Spleen (tissue), 11 donors: ENCODE measurements around the gene DUSP10. TPM values are rescaled to one million over a fixed set of nuclear protein-coding genes. Genes with fewer than 3 reads are reported as not detected.
A peak's percentile ranks its signal among the peaks of the same experiment; 100 is the strongest.

ENCODE experiments used
- DNase-seq: peaks from one replicate; pipeline ENCODE4 v3.0.0-alpha.2; 2020
- H3K27ac ChIP-seq, 8 donors: fragments of 200-600 bp; sonication (generic) in 7 of 8; 1 replicate in 4 of 8; 2 replicates in 4 of 8; pipeline versions ENCODE4 v1.5.0 to v1.8.0; 2016 to 2021; ENCODE audit warnings: inconsistent platforms in 4 of 8, mild to moderate bottlenecking in 4 of 8, moderate library complexity in 1 of 8
- H3K27me3 ChIP-seq, 7 donors: fragments of 200-600 bp; sonication (generic) in 6 of 7; replicated peaks in 1 of 7; 1 replicate in 4 of 7; 2 replicates in 3 of 7; pipeline versions ENCODE4 v1.5.0 to v1.8.0; 2016 to 2021; ENCODE audit warnings: inconsistent platforms in 3 of 7, mild to moderate bottlenecking in 1 of 7
- H3K36me3 ChIP-seq, 6 donors: fragments of 200-600 bp; sonication (generic) in 5 of 6; 1 replicate in 4 of 6; 2 replicates in 2 of 6; pipeline versions ENCODE4 v1.5.0 to v1.8.0; 2016 to 2021; ENCODE audit warnings: inconsistent platforms in 2 of 6
- H3K4me1 ChIP-seq, 6 donors: fragments of 200-600 bp; sonication (generic) in 5 of 6; 1 replicate in 3 of 6; 2 replicates in 3 of 6; pipeline versions ENCODE4 v1.5.0 to v1.8.0; 2016 to 2021; ENCODE audit warnings: inconsistent platforms in 3 of 6
- H3K4me3 ChIP-seq, 8 donors: fragments of 200-600 bp; sonication (generic) in 7 of 8; 1 replicate in 4 of 8; 2 replicates in 4 of 8; pipeline versions ENCODE4 v1.5.0 to v1.8.0; 2016 to 2021; ENCODE audit warnings: inconsistent platforms in 4 of 8, mild to moderate bottlenecking in 4 of 8, moderate library complexity in 2 of 8
- H3K9me3 ChIP-seq, 8 donors: fragments of 200-600 bp; sonication (generic) in 7 of 8; 1 replicate in 4 of 8; 2 replicates in 4 of 8; pipeline versions ENCODE4 v1.5.0 to v1.8.0; 2016 to 2021; ENCODE audit warnings: inconsistent platforms in 4 of 8
- CTCF ChIP-seq, 11 experiments: fragments of 200-600 bp in 7 of 11; fragments of 450-650 bp in 4 of 11; sonication (generic) in 4 of 11; IDR thresholded peaks in 8 of 11; conservative IDR thresholded peaks in 3 of 11; 1 replicate in 7 of 11; 2 replicates in 4 of 11; pipeline versions ENCODE4 v1.4.0 to v1.8.0; 2016 to 2021; ENCODE audit warnings: antibody characterized with exemption in 11 of 11, inconsistent platforms in 4 of 11, mild to moderate bottlenecking in 1 of 11
- POLR2A ChIP-seq, 3 donors: fragments of 450-650 bp; IDR thresholded peaks; one replicate each; pipeline ENCODE4 v1.5.1; 2017; ENCODE audit warnings: antibody characterized with exemption in 3 of 3, mild to moderate bottlenecking in 1 of 3
- POLR2AphosphoS5 ChIP-seq, 3 donors: sonication (generic); formaldehyde crosslinking; IDR thresholded peaks; one replicate each; pipeline ENCODE4 v1.5.1; 2017; ENCODE audit warnings: antibody characterized with exemption in 3 of 3
- WGBS, 5 donors: extraction: QIAGEN DNeasy Blood & Tissue Kit in 3 of 5; methylation state at CpG; one replicate each; pipeline versions ENCODE4 v1.1.5 to v1.1.7; 2013 to 2018; 5-methylcytosine and 5-hydroxymethylcytosine counted together
- intact Hi-C: fragments of 100-400 bp; cut with DNase I; formaldehyde crosslinking; loops from one replicate; pipeline ENCODE4 v1.15.0; 2023; ENCODE audit warnings: low total_unique reads
- polyA plus RNA-seq, 3 donors: library from polyadenylated mRNA; stranded (reverse); fragments of 200-250 nt; gene quantifications; one replicate each; pipeline ENCODE4 v1.2.1, GENCODE V29; 2013
- total RNA-seq, 7 donors: library from RNA; depleted of rRNA in 3 of 7; stranded (reverse); fragments of >200 nt in 3 of 7; fragmentation: NEBNext Ultra II Directional in 4 of 7; extraction: Animal tissue kit (Norgen Biotek cat#: 25700) in 4 of 7; gene quantifications; one replicate each; pipeline versions ENCODE4 v1.1.0 to v1.2.1, GENCODE V29; 2016 to 2021
- donor health status: healthy with polysubstance abuse.
- donor health status: DM: no; HTN: no; CAD: no; lungs with moderate emphysema.
- donor health status: DM: no; HTN: no; CAD: no.
- donor health status: Bipolar disorder and iron deficiency.
- donor health status: healthy.
- donor health status: DM: no; HTN: no; CAD: no.
- donor health status: DM: yes; HTN: yes; CAD: no.

The DUSP10 gene
- total and polyA plus RNA-seq, 10 donors, result 3.4 to 11.9 (median 7.4) TPM

- TF ChIP-seq CTCF (IDR thresholded peaks at IDR 0.05 in 8 of 11, conservative IDR thresholded peaks at IDR 0.05 in 3 of 11) (no peak), POLR2AphosphoS5 (IDR thresholded peaks at IDR 0.05) (no peak), POLR2A (IDR thresholded peaks at IDR 0.05) (no peak)
- Histone ChIP-seq H3K36me3 (no peaks in the 10 kb centered on the region), H3K27ac (no peak overlapping the region), H3K4me1 (peaks cover 0 to 12% (median 0%) of the 10 kb centered on the region in 6 donors), H3K9me3 (no peaks in the 10 kb centered on the region), H3K4me3 (no peak overlapping the region), H3K27me3 (no peaks in the 10 kb centered on the region)
- intact Hi-C loops, result no loop called here
- no peak for DNase-seq
- WGBS, 5 donors, result 3 to 18% (median 11%) methylated on average over 1 of the region's 1 CpG
These were observed 24.3 kb upstream of the DUSP10 start for GRCh38 chr1:221766210-221766609.

GRCh38 chr1:221765527-221765926, 23.6 kb upstream of the DUSP10 start:
- Histone ChIP-seq H3K4me3 (no peak overlapping the region), H3K27ac (no peak overlapping the region), H3K27me3 (no peaks in the 10 kb centered on the region), H3K9me3 (no peaks in the 10 kb centered on the region), H3K4me1 (peaks cover 0 to 14% (median 0%) of the 10 kb centered on the region in 6 donors), H3K36me3 (no peaks in the 10 kb centered on the region)
- TF ChIP-seq CTCF (IDR thresholded peaks at IDR 0.05 in 8 of 11, conservative IDR thresholded peaks at IDR 0.05 in 3 of 11), result no peak
- TF ChIP-seq POLR2A (IDR thresholded peaks at IDR 0.05), result no peak
- TF ChIP-seq POLR2AphosphoS5 (IDR thresholded peaks at IDR 0.05), result no peak
- 21 to 38% (median 25%) methylated on average over 2 of the region's 2 CpGs for WGBS, 5 donors
- DNase-seq, result no peak
- intact Hi-C loops, result no loop called here

GRCh38 chr1:221762121-221762520, 20.2 kb upstream of the DUSP10 start:
- intact Hi-C loops, result no loop called here
- TF ChIP-seq POLR2AphosphoS5 (IDR thresholded peaks at IDR 0.05), result no peak
- no peak for TF ChIP-seq POLR2A (IDR thresholded peaks at IDR 0.05)
- TF ChIP-seq CTCF (IDR thresholded peaks at IDR 0.05 in 8 of 11, conservative IDR thresholded peaks at IDR 0.05 in 3 of 11), result no peak
- no peak for DNase-seq
- H3K4me3 ChIP-seq, result no peak overlapping the region
- H3K27ac ChIP-seq, result peak overlapping the region in 5 of 8 donors; percentile 11 to 48 (median 26)
- H3K36me3 ChIP-seq, result no peaks in the 10 kb centered on the region
- 50 to 87% (median 72%) methylated on average over 2 of the region's 2 CpGs for WGBS, 5 donors
- no peaks in the 10 kb centered on the region for H3K27me3 ChIP-seq
- H3K9me3 ChIP-seq, result no peaks in the 10 kb centered on the region
- peaks cover 0 to 7% (median 0%) of the 10 kb centered on the region in 6 donors for H3K4me1 ChIP-seq

- WGBS, 5 donors, result 51 to 66% (median 55%) methylated on average over 4 of the region's 4 CpGs
- H3K4me1 ChIP-seq, result peaks cover 0 to 7% (median 0%) of the 10 kb centered on the region in 6 donors
- peak overlapping the region in 5 of 8 donors; percentile 11 to 48 (median 26) for H3K27ac ChIP-seq
- intact Hi-C loops, result no loop called here
- TF ChIP-seq POLR2A (IDR thresholded peaks at IDR 0.05) (no peak), POLR2AphosphoS5 (IDR thresholded peaks at IDR 0.05) (no peak), CTCF (IDR thresholded peaks at IDR 0.05 in 8 of 11, conservative IDR thresholded peaks at IDR 0.05 in 3 of 11) (no peak)
- H3K9me3 ChIP-seq, result no peaks in the 10 kb centered on the region
- H3K36me3 ChIP-seq, result no peaks in the 10 kb centered on the region
- DNase-seq, result no peak
- H3K4me3 ChIP-seq, result no peak overlapping the region
- no peaks in the 10 kb centered on the region for H3K27me3 ChIP-seq
These were observed 19.6 kb upstream of the DUSP10 start for GRCh38 chr1:221761354-221762002.
